Esophagus muscularis mucosa (tissue), 4 donors: ENCODE measurements around the gene NUP93.

ENCODE experiments used
- EP300 ChIP-seq: sonication (generic); formaldehyde crosslinking; IDR thresholded peaks from one replicate; pipeline ENCODE4 v1.6.1; 2017; ENCODE audit warnings: antibody characterized with exemption
- POLR2A ChIP-seq: fragments of 450-650 bp; IDR thresholded peaks from one replicate; pipeline ENCODE4 v1.6.1; 2017; ENCODE audit warnings: antibody characterized with exemption, moderate library complexity, mild to moderate bottlenecking, low read depth
- POLR2AphosphoS5 ChIP-seq, 2 donors: sonication (generic); formaldehyde crosslinking; IDR thresholded peaks; one replicate each; pipeline ENCODE4 v1.6.1; 2017; ENCODE audit warnings: antibody characterized with exemption in 2 of 2
- TF ChIP-seq, protein P1 (sequence below), 3 experiments: fragments of 200-600 bp in 2 of 3; fragments of 450-650 bp in 1 of 3; sonication (generic) in 2 of 3; IDR thresholded peaks; one replicate each; pipeline ENCODE4 v1.5.1; 2017 to 2019; ENCODE audit warnings: antibody characterized with exemption in 3 of 3, mild to moderate bottlenecking in 2 of 3, moderate library complexity in 1 of 3

DNA sequence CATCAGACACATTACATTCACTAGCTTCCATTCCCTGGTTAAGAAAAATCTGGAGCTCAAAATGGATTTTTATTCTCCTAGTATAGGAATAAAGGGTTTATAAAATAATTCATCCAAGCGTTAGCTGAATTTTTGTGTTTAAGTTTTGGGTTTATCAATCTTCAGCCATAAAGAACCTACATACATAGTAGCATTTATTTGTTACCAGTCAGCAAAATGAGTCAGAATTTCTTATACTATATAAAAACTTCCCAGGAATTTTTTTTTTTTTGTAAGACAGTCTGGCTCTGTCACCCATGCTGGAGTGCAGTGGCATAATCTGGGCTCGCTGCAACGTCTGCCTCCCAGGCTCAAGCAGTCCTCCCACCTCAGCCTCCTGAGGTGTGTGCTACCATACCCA is 94.9 kb downstream of the NUP93 start:
- TF ChIP-seq, protein P1, sequence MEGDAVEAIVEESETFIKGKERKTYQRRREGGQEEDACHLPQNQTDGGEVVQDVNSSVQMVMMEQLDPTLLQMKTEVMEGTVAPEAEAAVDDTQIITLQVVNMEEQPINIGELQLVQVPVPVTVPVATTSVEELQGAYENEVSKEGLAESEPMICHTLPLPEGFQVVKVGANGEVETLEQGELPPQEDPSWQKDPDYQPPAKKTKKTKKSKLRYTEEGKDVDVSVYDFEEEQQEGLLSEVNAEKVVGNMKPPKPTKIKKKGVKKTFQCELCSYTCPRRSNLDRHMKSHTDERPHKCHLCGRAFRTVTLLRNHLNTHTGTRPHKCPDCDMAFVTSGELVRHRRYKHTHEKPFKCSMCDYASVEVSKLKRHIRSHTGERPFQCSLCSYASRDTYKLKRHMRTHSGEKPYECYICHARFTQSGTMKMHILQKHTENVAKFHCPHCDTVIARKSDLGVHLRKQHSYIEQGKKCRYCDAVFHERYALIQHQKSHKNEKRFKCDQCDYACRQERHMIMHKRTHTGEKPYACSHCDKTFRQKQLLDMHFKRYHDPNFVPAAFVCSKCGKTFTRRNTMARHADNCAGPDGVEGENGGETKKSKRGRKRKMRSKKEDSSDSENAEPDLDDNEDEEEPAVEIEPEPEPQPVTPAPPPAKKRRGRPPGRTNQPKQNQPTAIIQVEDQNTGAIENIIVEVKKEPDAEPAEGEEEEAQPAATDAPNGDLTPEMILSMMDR (IDR thresholded peaks at IDR 0.05) = no peak
- TF ChIP-seq POLR2A = no peak
- no peak for TF ChIP-seq POLR2AphosphoS5 (IDR thresholded peaks at IDR 0.05)
- no peak for TF ChIP-seq EP300
